HG02623 (cell line): ENCODE data around the gene COPA.
"Not testable (repeated sequence)": the region's sequence is repeated elsewhere in the genome, so short reads cannot be mapped to it uniquely, and the experiment has no call there.

Experiments
- ATAC-seq: cut with Tn5 transposase; IDR thresholded peaks from one replicate; pipeline ENCODE4 v1.9.1; 2021; ENCODE audit warnings: moderate library complexity; ENCODE audit not compliant: unreplicated experiment

Gene COPA

GRCh38 chr1:160328184-160328583 lies 14.9 kb downstream of the COPA start:
- no peak for ATAC-seq

- ATAC-seq = no peak
Measured at GRCh38 chr1:160326418-160326817, 16.6 kb downstream of the COPA start.

- ATAC-seq = no peak
Measured at GRCh38 chr1:160325252-160325651, 17.8 kb downstream of the COPA start.

- ATAC-seq = no peak
Measured at GRCh38 chr1:160322831-160323230, 20.2 kb downstream of the COPA start.

GRCh38 chr1:160315359-160315758 lies 27.7 kb downstream of the COPA start:
- no peak for ATAC-seq

GRCh38 chr1:160309571-160309970 lies 33.5 kb downstream of the COPA start:
- no peak for ATAC-seq

GRCh38 chr1:160309185-160309557 lies 33.9 kb downstream of the COPA start:
- no peak for ATAC-seq

GRCh38 chr1:160308451-160309184 lies 34.4 kb downstream of the COPA start:
- ATAC-seq = no peak

- no peak for ATAC-seq
Measured at GRCh38 chr1:160307118-160307791, 35.8 kb downstream of the COPA start.

- no peak for ATAC-seq
Measured at GRCh38 chr1:160300173-160300572, 42.9 kb downstream of the COPA start.

GRCh38 chr1:160296036-160296435 lies 47.0 kb downstream of the COPA start:
- no peak for ATAC-seq

- no peak for ATAC-seq
Measured at GRCh38 chr1:160293020-160293968, 49.8 kb downstream of the COPA start.

GRCh38 chr1:160291248-160292220 lies 51.5 kb downstream of the COPA start:
- ATAC-seq = peak; percentile 55

GRCh38 chr1:160287769-160288168 lies 55.3 kb downstream of the COPA start:
- not testable (repeated sequence) for ATAC-seq

- no peak for ATAC-seq
Measured at GRCh38 chr1:160285506-160285905, 57.5 kb downstream of the COPA start.

GRCh38 chr1:160284782-160285344 lies 58.2 kb downstream of the COPA start, which contains the start of gene PEX19:
TSS of gene PEX19 (minus strand) at chr1:160285133. CDS start at chr1:160285124, 9 bp downstream.
- ATAC-seq = peak; percentile 94

GRCh38 chr1:160284220-160284781 lies 58.7 kb downstream of the COPA start:
- no peak for ATAC-seq

- no peak for ATAC-seq
Measured at GRCh38 chr1:160282807-160283206, 60.2 kb downstream of the COPA start.

- ATAC-seq = no peak
Measured at GRCh38 chr1:160277987-160278386, 65.1 kb downstream of the COPA start.
